ENCODE results near the gene NIP7.
"Not testable (repeated sequence)": the region's sequence is repeated elsewhere in the genome, so short reads cannot be mapped to it uniquely, and the experiment has no call there.

GRCh38 chr16:69296771-69297170, 42.8 kb upstream of the NIP7 start:
- not testable (repeated sequence) for TF ChIP-seq CTCF (IDR thresholded peaks at IDR 0.05; ENCODE audit: low read depth, low read length, poor library complexity, severe bottlenecking); EZH2phosphoT487 (IDR thresholded peaks at IDR 0.05; ENCODE audit: borderline replicate concordance, low read length)

All from DOHH2 (cell line).